HG03469 (cell line): ENCODE data around the gene RIMKLA.
A peak's percentile ranks its signal among the peaks of the same experiment; 100 is the strongest.

Experiments used
- ATAC-seq: cut with Tn5 transposase; IDR thresholded peaks from one replicate; pipeline ENCODE4 v1.9.1; 2021; ENCODE audit warnings: mild to moderate bottlenecking, moderate library complexity, moderate number of reproducible peaks; ENCODE audit not compliant: unreplicated experiment

RIMKLA gene

GRCh38 chr1:42380586-42381279, at the start of gene RIMKLA:
RIMKLA (plus strand) TSS chr1:42380792; CDS start chr1:42380935, 143 bp downstream.
- ATAC-seq: peak; percentile 68

GRCh38 chr1:42332877-42333276, 47.7 kb upstream of the RIMKLA start:
- no peak for ATAC-seq

GRCh38 chr1:42333662-42334239, 46.8 kb upstream of the RIMKLA start:
- ATAC-seq: peak; percentile 1

GRCh38 chr1:42334240-42335049, 46.1 kb upstream of the RIMKLA start:
- peak; percentile 29 for ATAC-seq

- peak; percentile 40 for ATAC-seq
These were observed 45.4 kb upstream of the RIMKLA start, which contains the start of gene FOXJ3 for GRCh38 chr1:42335050-42335808. FOXJ3 (minus strand) TSS chr1:42335235; CDS start chr1:42311093, 24,142 bp downstream.

- ATAC-seq: no peak
These were observed 44.6 kb upstream of the RIMKLA start for GRCh38 chr1:42335809-42336518.

- ATAC-seq: no peak
These were observed 43.6 kb upstream of the RIMKLA start for GRCh38 chr1:42336978-42337377.

- no peak for ATAC-seq
These were observed 40.5 kb upstream of the RIMKLA start for GRCh38 chr1:42340093-42340492.

GRCh38 chr1:42340901-42341300, 39.7 kb upstream of the RIMKLA start:
- no peak for ATAC-seq

GRCh38 chr1:42343049-42343448, 37.5 kb upstream of the RIMKLA start:
- no peak for ATAC-seq

GRCh38 chr1:42348498-42348897, 32.1 kb upstream of the RIMKLA start:
- no peak for ATAC-seq

GRCh38 chr1:42350086-42350485, 30.5 kb upstream of the RIMKLA start:
- no peak for ATAC-seq

GRCh38 chr1:42358791-42359190, 21.8 kb upstream of the RIMKLA start:
- no peak for ATAC-seq

- ATAC-seq: no peak
These were observed 21.1 kb upstream of the RIMKLA start for GRCh38 chr1:42359466-42359865.

- no peak for ATAC-seq
These were observed 16.5 kb upstream of the RIMKLA start for GRCh38 chr1:42364089-42364488.

GRCh38 chr1:42364542-42364941, 16.1 kb upstream of the RIMKLA start:
- no peak for ATAC-seq

GRCh38 chr1:42365118-42365517, 15.5 kb upstream of the RIMKLA start:
- ATAC-seq: no peak

GRCh38 chr1:42368096-42368795, 12.3 kb upstream of the RIMKLA start:
- ATAC-seq: no peak

GRCh38 chr1:42369471-42369870, 11.1 kb upstream of the RIMKLA start:
- ATAC-seq: no peak
